Adrenal gland (tissue), 5 donors: ENCODE data around the gene C8G.

Experiments used
- CTCF ChIP-seq, 6 experiments: fragments of 450-650 bp in 4 of 6; fragments of 200-600 bp in 2 of 6; sonication (generic) in 1 of 6; IDR thresholded peaks; 1 replicate in 5 of 6; 2 replicates in 1 of 6; pipeline versions ENCODE4 v1.5.1 to v1.8.0; 2016 to 2021; ENCODE audit warnings: antibody characterized with exemption in 6 of 6, mild to moderate bottlenecking in 2 of 6, moderate library complexity in 1 of 6
- POLR2A ChIP-seq, 2 donors: fragments of 450-650 bp; IDR thresholded peaks; one replicate each; pipeline ENCODE4 v1.6.1; 2017; ENCODE audit warnings: antibody characterized with exemption in 2 of 2, mild to moderate bottlenecking in 2 of 2, moderate library complexity in 1 of 2
- donor health status: DM: no; HTN: no; CAD: no.

GRCh38 chr9:136896027-136896426 lies 49.0 kb upstream of the C8G start:
- TF ChIP-seq POLR2A (IDR thresholded peaks at IDR 0.05) (no peak), CTCF (IDR thresholded peaks at IDR 0.05) (no peak)
